Measurements from ENCODE around the gene FGF19. TPM values are rescaled to one million over a fixed set of nuclear protein-coding genes. Genes with fewer than 3 reads are reported as not detected.

FGF19 gene
- total and polyA plus RNA-seq, 2 donors (not counting 1 experiment from before 2014, with no cell fraction given): not detected

DNA sequence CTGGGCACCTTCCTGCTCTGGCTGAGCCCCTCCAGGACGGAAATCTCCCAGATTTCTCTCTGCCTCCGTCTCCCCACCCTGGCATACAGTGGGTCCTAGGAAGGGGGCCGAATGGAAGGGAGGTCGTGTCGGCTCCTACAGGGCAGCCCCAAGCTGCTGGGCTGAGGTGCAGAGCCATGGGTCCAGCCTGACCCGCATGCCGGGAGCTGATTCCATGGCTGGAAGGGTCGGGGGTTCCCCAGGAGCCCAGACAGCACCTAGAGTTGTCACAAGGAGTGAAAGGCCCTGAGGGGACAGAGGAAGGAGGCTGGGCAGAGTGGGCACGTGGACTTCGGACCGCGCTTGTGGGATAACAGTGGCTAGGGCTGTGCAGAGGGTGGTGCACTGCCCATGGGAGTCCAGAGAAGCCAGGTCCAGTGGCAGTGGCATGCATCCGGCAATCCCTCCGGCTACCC is 46.3 kb downstream of the FGF19 start:
- Histone ChIP-seq H2AFZ (ENCODE audit: low read length) (no peak overlapping the region), H3K27ac (ENCODE audit: insufficient read depth, low read length) (no peak overlapping the region), H3K4me3 (replicated peaks in 1 of 4; ENCODE audit: control extremely low read depth in 1 of 4, insufficient read depth in 1 of 4, low read depth in 3 of 4, low read length in 4 of 4) (no peak overlapping the region), H3K79me2 (ENCODE audit: control insufficient read depth, insufficient read depth, low read length) (no peaks in the 10 kb centered on the region), H3K36me3 (ENCODE audit: control insufficient read depth, insufficient read depth, low read length) (peaks cover 8% of the 10 kb centered on the region), H3K9ac (ENCODE audit: insufficient read depth, low read length) (no peak overlapping the region), H3K4me1 (ENCODE audit: control insufficient read depth, extremely low read depth, insufficient read depth, low read length) (no peaks in the 10 kb centered on the region), H4K20me1 (ENCODE audit: control insufficient read depth, extremely low read depth, insufficient read depth, low read length) (no peaks in the 10 kb centered on the region), H3K4me2 (ENCODE audit: extremely low read depth, insufficient read depth, low read length) (no peak overlapping the region), H3K27me3 (ENCODE audit: control insufficient read depth, insufficient read depth, low read length) (no peaks in the 10 kb centered on the region), H3K9me3 (ENCODE audit: control insufficient read depth, insufficient read depth, low read depth, low read length) (no peaks in the 10 kb centered on the region)
- TF ChIP-seq, protein P1, sequence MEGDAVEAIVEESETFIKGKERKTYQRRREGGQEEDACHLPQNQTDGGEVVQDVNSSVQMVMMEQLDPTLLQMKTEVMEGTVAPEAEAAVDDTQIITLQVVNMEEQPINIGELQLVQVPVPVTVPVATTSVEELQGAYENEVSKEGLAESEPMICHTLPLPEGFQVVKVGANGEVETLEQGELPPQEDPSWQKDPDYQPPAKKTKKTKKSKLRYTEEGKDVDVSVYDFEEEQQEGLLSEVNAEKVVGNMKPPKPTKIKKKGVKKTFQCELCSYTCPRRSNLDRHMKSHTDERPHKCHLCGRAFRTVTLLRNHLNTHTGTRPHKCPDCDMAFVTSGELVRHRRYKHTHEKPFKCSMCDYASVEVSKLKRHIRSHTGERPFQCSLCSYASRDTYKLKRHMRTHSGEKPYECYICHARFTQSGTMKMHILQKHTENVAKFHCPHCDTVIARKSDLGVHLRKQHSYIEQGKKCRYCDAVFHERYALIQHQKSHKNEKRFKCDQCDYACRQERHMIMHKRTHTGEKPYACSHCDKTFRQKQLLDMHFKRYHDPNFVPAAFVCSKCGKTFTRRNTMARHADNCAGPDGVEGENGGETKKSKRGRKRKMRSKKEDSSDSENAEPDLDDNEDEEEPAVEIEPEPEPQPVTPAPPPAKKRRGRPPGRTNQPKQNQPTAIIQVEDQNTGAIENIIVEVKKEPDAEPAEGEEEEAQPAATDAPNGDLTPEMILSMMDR (conservative IDR thresholded peaks at IDR 0.05 in 1 of 2, IDR thresholded peaks at IDR 0.05 in 1 of 2; ENCODE audit: low read depth in 1 of 2, low read length in 2 of 2): no peak
- no peak for TF ChIP-seq EZH2 (IDR thresholded peaks at IDR 0.05; ENCODE audit: low read length, missing control alignments)
- DNase-seq (ENCODE audit: low read depth in 2 of 2): no peak

GRCh38 chr11:69656536-69657455 is 47.0 kb downstream of the FGF19 start:
- no peak overlapping the region for H2AFZ ChIP-seq (ENCODE audit: low read length)
- TF ChIP-seq, protein P1 (conservative IDR thresholded peaks at IDR 0.05 in 1 of 2, IDR thresholded peaks at IDR 0.05 in 1 of 2; ENCODE audit: low read depth in 1 of 2, low read length in 2 of 2): no peak
- TF ChIP-seq EZH2 (IDR thresholded peaks at IDR 0.05; ENCODE audit: low read length, missing control alignments): no peak
- H3K9me3 ChIP-seq (ENCODE audit: control insufficient read depth, insufficient read depth, low read depth, low read length): no peaks in the 10 kb centered on the region
- H3K4me1 ChIP-seq (ENCODE audit: control insufficient read depth, extremely low read depth, insufficient read depth, low read length): no peaks in the 10 kb centered on the region
- H4K20me1 ChIP-seq (ENCODE audit: control insufficient read depth, extremely low read depth, insufficient read depth, low read length): no peaks in the 10 kb centered on the region
- H3K27me3 ChIP-seq (ENCODE audit: control insufficient read depth, insufficient read depth, low read length): no peaks in the 10 kb centered on the region
- peaks cover 14% of the 10 kb centered on the region for H3K36me3 ChIP-seq (ENCODE audit: control insufficient read depth, insufficient read depth, low read length)
- no peak overlapping the region for H3K4me2 ChIP-seq (ENCODE audit: extremely low read depth, insufficient read depth, low read length)
- DNase-seq (ENCODE audit: low read depth in 2 of 2): no peak
- no peak overlapping the region for H3K9ac ChIP-seq (ENCODE audit: insufficient read depth, low read length)
- no peak overlapping the region for H3K27ac ChIP-seq (ENCODE audit: insufficient read depth, low read length)
- H3K79me2 ChIP-seq (ENCODE audit: control insufficient read depth, insufficient read depth, low read length): no peaks in the 10 kb centered on the region
- no peak overlapping the region for H3K4me3 ChIP-seq (replicated peaks in 1 of 4; ENCODE audit: control extremely low read depth in 1 of 4, insufficient read depth in 1 of 4, low read depth in 3 of 4, low read length in 4 of 4)

DNA sequence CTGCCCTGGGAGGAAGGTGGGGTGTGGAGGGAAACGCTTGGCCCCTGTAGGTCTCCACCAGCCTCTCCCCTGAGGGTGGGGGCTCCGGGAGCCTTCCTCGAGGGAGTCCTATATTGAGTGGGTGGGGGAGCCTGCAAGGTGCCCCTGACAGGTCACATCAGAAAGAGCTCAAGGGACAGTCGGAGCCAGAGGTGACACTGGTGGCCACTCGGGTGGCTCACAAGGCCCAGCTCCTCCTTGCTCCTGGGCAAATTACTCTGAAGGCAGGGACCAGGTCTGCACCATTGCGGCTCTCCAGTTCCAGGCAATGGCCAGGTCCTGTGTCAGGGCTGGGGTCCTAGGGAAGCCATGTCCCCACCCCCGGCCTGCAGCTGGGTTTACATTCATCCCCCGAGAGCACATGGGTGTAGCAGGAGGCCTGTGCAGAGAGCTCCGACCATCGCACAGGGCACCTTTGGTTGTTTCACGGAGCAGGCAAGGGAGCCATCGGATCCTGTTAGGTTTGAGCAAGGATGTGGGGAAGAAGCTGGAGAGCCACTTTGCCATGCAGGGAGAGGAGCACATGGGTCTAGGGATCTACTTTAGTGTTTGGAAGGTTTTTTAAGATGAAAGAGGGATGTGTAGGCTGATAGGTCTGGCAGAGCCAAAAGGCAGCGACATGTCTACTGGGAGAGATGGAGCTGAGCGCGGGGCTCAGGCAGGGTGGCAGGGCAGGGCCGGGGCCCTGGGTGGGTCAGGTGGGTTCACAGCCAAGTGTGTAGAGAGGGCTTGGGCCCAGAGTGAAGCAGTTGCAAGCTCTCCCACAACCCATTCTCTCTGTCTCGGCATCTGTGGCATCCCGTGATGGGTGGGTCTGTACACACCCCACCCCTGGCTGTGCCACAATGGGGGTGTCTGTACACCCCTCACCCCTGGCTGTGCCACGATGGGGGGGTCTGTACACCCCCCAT is 48.1 kb downstream of the FGF19 start:
- no peaks in the 10 kb centered on the region for H3K79me2 ChIP-seq (ENCODE audit: control insufficient read depth, insufficient read depth, low read length)
- DNase-seq (ENCODE audit: low read depth in 2 of 2): no peak
- H3K27me3 ChIP-seq (ENCODE audit: control insufficient read depth, insufficient read depth, low read length): no peaks in the 10 kb centered on the region
- H3K4me3 ChIP-seq (replicated peaks in 1 of 4; ENCODE audit: control extremely low read depth in 1 of 4, insufficient read depth in 1 of 4, low read depth in 3 of 4, low read length in 4 of 4): no peak overlapping the region
- H3K4me2 ChIP-seq (ENCODE audit: extremely low read depth, insufficient read depth, low read length): no peak overlapping the region
- no peak overlapping the region for H3K9ac ChIP-seq (ENCODE audit: insufficient read depth, low read length)
- TF ChIP-seq, protein P1 (conservative IDR thresholded peaks at IDR 0.05 in 1 of 2, IDR thresholded peaks at IDR 0.05 in 1 of 2; ENCODE audit: low read depth in 1 of 2, low read length in 2 of 2): no peak
- no peak for TF ChIP-seq EZH2 (IDR thresholded peaks at IDR 0.05; ENCODE audit: low read length, missing control alignments)
- no peak overlapping the region for H2AFZ ChIP-seq (ENCODE audit: low read length)
- H3K4me1 ChIP-seq (ENCODE audit: control insufficient read depth, extremely low read depth, insufficient read depth, low read length): no peaks in the 10 kb centered on the region
- H3K9me3 ChIP-seq (ENCODE audit: control insufficient read depth, insufficient read depth, low read depth, low read length): no peaks in the 10 kb centered on the region
- peaks cover 21% of the 10 kb centered on the region for H3K36me3 ChIP-seq (ENCODE audit: control insufficient read depth, insufficient read depth, low read length)
- no peaks in the 10 kb centered on the region for H4K20me1 ChIP-seq (ENCODE audit: control insufficient read depth, extremely low read depth, insufficient read depth, low read length)
- peak overlapping the region; percentile 10 for H3K27ac ChIP-seq (ENCODE audit: insufficient read depth, low read length)

All from fibroblast of lung (primary cell).